GM12891 (cell line): Measurements from ENCODE around the gene LMO4.

Experiments
- DNase-seq: peaks from one replicate; pipeline ENCODE4 v3.0.0; 2011; ENCODE audit warnings: low spot score; ENCODE audit not compliant: insufficient read length
- FAIRE-seq: peaks from 2 replicates; lab custom pipeline; 2011; peaks lifted over from hg19 to GRCh38; lab: Jason Lieb, UNC
- PAX5 ChIP-seq: IDR thresholded peaks from 2 replicates; pipeline ENCODE4 v1.6.1; 2011; ENCODE audit warnings: low read length, moderate library complexity, mild to moderate bottlenecking; ENCODE audit not compliant: insufficient read depth, severe bottlenecking
- POLR2A ChIP-seq: IDR thresholded peaks from 2 replicates; pipeline ENCODE4 v1.6.1; 2011; ENCODE audit warnings: low read depth, low read length, control low read depth
- POLR2AphosphoS5 ChIP-seq: IDR thresholded peaks from 2 replicates; pipeline ENCODE4 v1.6.1; 2011; ENCODE audit warnings: low read depth, low read length, control low read depth
- POU2F2 ChIP-seq: IDR thresholded peaks from 2 replicates; pipeline ENCODE4 v1.6.1; 2011; ENCODE audit warnings: low read depth, mild to moderate bottlenecking, control low read depth, low read length, moderate library complexity
- SPI1 ChIP-seq: IDR thresholded peaks from 2 replicates; pipeline ENCODE4 v1.6.1; 2011; ENCODE audit warnings: low read depth, low read length, control low read depth
- TAF1 ChIP-seq: IDR thresholded peaks from 2 replicates; pipeline ENCODE4 v1.6.1; 2011; ENCODE audit warnings: low read depth, low read length, control low read depth

The LMO4 gene

DNA sequence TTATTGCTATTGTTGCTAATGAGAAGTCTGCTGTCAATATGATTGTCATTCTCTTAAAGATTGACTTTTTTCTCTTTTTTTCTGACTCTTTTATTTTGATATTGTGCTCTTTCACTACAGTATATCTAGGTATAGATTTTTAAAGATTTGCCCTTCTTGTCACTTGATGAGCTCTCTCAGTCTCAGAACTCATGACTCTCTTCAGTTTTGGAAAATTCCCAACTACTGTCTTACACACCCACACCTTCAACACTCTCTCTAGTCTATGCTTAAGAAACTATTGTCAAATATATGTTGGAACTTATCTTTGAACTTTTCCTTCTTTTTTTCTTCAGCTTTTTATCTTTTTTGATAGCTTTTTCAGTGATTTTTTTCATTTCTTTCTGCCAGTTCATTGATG is 50.6 kb downstream of the LMO4 start:
- DNase-seq (no peak), FAIRE-seq (no peak)
- TF ChIP-seq POU2F2 = no peak
- TF ChIP-seq TAF1 = no peak
- no peak for TF ChIP-seq POLR2A
- TF ChIP-seq PAX5 = no peak

DNA sequence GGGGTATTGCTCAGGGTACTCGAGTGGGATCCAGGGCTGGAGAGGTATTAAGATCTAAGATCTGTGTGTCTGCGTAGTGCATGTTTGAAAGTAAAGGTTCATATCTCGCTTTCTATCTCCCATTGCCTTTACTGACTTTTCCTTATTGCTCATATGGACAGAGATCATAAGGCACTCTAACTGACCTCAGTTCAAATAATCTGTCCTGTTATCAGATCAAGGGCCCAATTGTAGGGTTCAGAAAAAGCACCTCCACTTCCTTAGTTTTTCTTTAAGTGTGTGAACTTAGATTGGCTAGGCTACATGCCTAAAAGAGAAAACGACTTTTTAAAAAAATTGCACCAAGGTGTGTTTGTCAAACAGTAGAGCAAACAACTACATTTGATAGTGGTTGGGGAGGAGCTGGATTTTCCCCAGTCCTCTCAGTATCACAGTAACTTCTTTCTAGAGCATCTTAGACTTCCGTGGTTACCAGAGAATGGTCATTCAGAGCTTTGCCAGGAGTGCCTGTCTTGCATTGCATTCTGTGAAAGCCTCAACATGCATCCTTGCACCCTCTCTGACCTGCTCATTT is 57.6 kb downstream of the LMO4 start:
- no peak for DNase-seq
- no peak for TF ChIP-seq PAX5
- TF ChIP-seq SPI1 = no peak
- no peak for TF ChIP-seq POLR2A
- no peak for TF ChIP-seq POU2F2
- no peak for TF ChIP-seq TAF1
- no peak for TF ChIP-seq POLR2AphosphoS5
- no peak for FAIRE-seq

DNA sequence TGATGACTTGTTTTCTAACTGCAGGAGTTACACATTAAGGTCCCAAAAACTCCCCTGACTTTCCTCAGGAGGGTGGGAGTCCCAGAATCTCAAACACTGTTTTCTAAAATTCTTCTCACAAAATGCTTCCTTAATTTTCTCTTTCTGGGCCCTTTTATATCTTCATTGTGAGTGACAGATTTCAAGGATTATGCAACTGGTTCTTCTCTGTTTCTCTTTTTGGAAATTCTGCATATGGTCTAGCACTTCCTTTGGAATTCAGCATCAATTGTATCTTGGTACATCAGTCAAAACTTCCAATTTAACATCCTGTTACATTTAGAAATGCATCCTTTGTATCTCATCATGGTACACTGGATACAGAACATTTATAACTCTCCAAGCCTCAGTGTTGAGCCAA is 59.7 kb downstream of the LMO4 start:
- FAIRE-seq = no peak
- TF ChIP-seq TAF1 (no peak), POLR2A (no peak), POLR2AphosphoS5 (no peak), SPI1 (no peak), POU2F2 (no peak), PAX5 (no peak)
- DNase-seq = no peak

DNA sequence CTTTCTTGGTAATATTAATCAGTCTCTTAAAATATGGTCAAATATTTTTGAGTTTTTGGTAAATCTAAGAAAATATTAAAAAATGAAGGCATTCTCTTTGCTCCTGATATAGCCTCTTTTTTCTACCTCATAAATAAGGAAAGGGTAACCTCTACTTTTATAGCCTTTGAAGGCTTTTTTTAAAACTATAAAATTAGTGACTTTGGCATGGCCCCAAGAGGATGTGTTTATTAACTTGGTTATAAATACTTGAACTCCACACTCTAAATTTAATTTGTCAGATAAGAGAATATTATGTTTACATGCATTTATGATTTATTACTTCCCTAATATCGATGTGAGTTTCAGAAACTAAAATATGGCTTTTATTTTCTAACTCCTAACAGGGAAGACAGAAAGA is 60.3 kb downstream of the LMO4 start:
- FAIRE-seq = no peak
- TF ChIP-seq PAX5 = no peak
- TF ChIP-seq POLR2AphosphoS5 = no peak
- TF ChIP-seq TAF1 = no peak
- no peak for TF ChIP-seq SPI1
- no peak for TF ChIP-seq POLR2A
- TF ChIP-seq POU2F2 = no peak
- DNase-seq = no peak

DNA sequence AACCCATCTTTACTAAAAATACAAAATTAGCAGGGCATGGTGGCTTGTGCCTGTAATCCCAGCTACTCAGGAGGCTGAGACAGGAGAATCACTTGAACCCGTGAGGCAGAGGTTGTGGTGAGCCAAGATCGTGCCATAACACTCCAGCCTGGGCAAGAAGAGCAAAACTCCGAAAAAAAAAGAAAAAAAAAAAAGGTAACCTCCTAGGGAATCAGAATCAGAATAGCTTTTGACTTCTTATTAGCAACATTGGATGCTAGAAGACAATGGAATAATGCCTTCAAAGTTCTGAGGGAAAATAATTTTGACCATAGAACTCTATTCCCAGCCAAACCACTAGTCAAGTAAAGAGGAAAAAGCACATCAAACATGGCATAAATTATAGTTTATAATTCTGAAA is 60.9 kb downstream of the LMO4 start:
- FAIRE-seq = no peak

DNA sequence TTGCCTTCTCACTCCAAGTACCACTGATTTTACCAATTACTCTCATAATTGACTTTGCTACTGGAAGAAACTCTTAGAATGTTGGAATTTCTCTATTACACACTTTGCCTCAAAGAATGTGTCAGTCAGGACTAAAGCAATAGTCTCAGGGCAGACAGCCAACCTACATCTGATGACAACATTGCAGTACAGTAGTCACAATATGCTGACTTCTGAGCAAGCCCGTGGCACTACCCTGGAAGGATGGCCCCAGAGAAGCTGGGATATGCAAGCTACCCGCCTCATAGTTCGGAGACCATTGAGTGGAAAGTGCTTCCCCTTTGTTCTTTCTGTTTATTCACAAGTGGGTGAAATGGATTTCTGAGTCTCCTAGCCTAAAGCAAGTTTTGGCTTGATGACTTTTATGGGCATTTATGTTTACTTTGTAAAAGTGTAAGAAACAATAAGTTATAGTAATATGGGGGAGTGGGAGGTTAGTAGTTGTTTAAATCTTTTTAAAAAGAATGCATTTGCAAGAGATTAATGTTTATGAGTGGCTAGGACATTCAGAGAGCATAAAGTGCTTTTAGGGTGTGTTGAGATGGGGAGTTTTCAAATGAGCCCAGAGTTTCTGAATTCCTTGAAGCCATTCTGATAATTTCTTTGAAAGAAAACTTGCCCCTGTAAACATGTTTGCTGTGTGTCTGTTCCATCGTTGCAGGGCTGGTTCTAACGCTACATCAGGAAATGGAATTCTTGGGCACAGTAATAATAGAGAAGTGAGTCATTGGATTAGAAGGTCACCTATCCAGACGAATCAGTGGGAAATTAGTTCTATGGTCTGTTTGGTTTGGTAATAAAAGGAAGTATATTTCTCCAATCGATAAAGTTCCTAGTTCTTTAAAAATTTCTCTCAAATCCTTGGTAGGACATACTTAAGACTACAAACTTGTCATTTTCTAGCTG is 63.8 kb downstream of the LMO4 start:
- TF ChIP-seq TAF1 (no peak), POLR2A (no peak), SPI1 (no peak), POLR2AphosphoS5 (no peak), POU2F2 (no peak)
- no peak for DNase-seq
- no peak for FAIRE-seq

More for the DNA sequence above, 60.9 kb downstream of the LMO4 start:
- DNase-seq = no peak
- TF ChIP-seq POLR2A (no peak), POU2F2 (no peak), POLR2AphosphoS5 (no peak)

DNA sequence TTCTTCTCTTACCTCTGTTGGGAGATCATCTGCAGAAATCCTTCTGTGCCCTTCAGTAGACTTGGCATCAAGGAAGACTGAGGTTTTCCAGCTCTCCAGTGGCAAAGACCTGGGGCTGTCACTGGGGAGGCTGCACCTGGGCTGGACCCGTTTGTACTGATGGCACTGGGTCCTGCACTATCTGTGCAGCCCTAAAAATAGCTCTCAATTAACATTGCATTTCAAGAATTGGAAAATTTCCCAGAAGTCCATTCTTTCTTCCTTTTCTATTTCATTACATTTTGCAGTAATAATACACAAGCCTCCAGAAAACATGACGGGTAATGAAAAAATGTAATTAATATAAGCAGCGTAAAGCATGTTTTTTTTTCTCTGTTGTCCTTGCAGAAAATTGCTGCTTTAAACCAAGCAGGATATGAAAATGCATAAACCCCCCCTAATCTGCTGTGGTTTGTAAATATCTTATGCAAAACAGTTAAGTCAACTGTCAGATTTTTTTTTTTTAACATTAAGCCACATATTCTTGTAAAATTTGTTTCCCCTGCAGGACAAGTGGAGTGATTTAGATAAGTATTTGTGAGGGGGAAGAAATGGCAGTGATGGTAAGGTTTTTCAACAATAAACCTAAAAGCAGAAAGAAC is 64.9 kb downstream of the LMO4 start:
- FAIRE-seq = no peak
- TF ChIP-seq PAX5 = no peak
- TF ChIP-seq SPI1 = no peak
- TF ChIP-seq POLR2AphosphoS5 = no peak
- TF ChIP-seq TAF1 = no peak
- no peak for TF ChIP-seq POU2F2
- no peak for TF ChIP-seq POLR2A
- no peak for DNase-seq

DNA sequence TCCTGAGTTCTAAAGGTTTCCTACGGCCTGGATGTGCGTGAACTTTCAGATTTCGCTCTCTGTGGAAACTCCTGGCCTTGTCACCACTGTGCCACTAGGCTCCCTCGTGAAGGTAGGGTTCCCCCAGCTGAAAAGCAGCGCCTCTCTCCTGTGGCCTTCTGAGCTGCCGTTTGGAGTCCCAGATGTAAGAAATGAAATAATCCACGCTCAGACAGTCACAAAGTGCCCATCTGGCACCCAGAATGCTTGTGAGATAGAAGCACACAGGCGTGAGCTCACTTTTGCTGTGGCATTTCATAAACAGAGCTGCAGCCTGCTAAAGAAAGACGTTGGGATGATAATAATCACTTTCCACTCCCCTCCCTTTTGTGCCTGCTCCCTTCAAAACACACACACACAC is 65.8 kb downstream of the LMO4 start:
- no peak for TF ChIP-seq POU2F2
- TF ChIP-seq PAX5 = no peak
- TF ChIP-seq POLR2A = no peak
- no peak for TF ChIP-seq TAF1
- no peak for TF ChIP-seq SPI1
- no peak for TF ChIP-seq POLR2AphosphoS5
- DNase-seq (no peak), FAIRE-seq (no peak)

DNA sequence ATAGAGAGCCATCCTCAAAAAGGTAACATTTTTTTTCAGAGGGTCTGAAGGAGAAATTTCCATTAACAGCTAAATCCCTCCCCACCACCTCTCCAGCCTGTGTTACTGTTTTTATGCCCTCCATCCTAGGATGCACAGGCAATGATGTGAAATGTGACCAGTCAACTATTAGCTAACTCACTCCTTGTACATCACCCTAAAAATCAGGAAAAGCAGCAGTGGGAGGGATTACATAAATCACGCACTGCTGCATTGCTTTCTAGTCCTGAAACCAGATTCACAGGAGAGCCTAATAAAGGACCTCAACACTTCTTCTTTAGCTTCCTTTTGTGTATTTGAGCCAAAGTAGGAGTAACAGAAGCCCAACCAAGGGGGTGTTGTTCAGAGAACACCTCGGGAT is 66.3 kb downstream of the LMO4 start:
- FAIRE-seq = no peak
- TF ChIP-seq POLR2AphosphoS5 (no peak), SPI1 (no peak), POU2F2 (no peak), TAF1 (no peak), PAX5 (no peak), POLR2A (no peak)

More for the DNA sequence above, 66.3 kb downstream of the LMO4 start:
- no peak for DNase-seq
